HG03520 (cell line): ENCODE results near the gene ZNF674.

Experiments used
- ATAC-seq: cut with Tn5 transposase; IDR thresholded peaks from one replicate; pipeline ENCODE4 v1.9.1; 2021; ENCODE audit warnings: mild to moderate bottlenecking, moderate library complexity; ENCODE audit not compliant: unreplicated experiment

ZNF674 gene

GRCh38 chrX:46545111-46546005, at the start of gene ZNF674:
TSS of gene ZNF674 (minus strand) at chrX:46545421. CDS start at chrX:46542087, 3,334 bp downstream.
- peak; percentile 87 for ATAC-seq

DNA sequence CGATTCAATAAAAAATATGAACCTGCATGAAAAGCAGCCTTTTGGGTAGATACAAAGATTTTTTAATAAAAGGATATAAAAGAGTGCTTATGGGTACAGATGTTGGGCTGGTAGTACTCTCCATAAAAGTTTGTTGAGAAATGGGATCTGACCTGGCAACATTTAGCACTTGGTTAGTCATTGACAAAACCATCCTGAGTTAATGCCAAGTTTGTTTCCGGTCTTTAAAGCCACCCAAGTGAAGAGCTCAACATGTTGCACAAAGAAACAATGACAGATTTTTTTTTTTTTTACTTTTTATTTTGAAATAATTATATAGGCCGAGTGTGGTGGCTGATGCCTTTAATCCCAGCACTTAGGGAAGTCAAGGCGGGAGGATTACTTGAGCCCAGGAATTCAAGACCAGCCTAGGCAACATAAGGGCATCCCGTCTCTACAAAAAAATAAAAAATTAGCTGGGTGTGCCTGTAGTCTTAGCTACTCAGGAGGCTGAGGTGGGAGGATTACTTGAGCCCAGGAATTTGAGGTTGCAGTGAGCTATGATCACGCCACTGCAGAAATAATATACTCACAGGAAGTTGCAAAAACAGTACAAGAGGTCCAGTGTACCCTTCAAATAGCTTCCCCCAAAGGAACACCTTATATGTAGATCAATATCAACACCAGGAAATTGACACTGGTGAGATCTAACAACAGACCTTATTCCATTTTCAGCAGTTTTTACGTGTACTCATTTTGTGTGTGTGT, 44.9 kb upstream of the ZNF674 start:
- ATAC-seq, result no peak

GRCh38 chrX:46588263-46588662, 43.0 kb upstream of the ZNF674 start:
- no peak for ATAC-seq

DNA sequence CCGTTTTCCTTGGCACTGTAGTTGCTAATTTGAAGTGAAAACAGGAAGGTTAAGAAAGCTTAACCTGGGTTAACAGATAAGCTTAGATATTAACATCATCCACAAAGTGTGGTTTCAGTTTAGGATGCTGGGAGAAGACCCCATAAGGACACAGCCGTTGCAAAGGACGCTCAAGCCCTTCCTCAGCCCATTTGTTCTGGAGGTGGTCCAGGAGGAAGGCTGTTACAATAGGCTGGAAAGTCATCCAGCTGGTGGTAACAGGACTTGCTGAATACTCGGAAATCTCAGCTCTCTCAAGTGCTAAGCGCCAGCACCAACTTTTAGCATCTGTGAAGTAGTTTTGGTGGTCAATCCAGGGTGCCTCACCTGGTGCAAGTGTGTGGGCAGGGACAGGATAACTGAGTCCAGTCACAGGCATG, 42.5 kb upstream of the ZNF674 start:
- no peak for ATAC-seq

- ATAC-seq, result peak; percentile 77
Measured at GRCh38 chrX:46587158-46587557, 41.9 kb upstream of the ZNF674 start.

DNA sequence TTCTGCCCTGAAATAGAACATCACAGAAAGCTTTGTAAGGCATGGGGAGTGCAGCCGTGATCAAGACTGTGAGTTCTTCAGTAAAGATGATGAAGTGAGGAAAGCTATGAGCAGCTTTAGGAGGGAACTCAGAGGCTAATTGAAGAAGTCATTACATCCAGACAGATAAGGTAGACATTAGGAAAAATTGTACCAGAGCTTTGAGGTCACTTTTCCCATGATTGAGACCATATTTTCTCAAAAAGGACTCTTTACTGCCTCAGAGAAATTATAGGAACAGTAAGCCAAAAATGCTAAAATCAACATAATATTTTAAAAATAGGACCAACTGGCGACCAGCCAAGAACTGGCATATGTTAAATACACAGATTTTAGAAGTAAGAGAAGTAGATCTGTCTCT, 39.5 kb upstream of the ZNF674 start:
- ATAC-seq, result no peak

DNA sequence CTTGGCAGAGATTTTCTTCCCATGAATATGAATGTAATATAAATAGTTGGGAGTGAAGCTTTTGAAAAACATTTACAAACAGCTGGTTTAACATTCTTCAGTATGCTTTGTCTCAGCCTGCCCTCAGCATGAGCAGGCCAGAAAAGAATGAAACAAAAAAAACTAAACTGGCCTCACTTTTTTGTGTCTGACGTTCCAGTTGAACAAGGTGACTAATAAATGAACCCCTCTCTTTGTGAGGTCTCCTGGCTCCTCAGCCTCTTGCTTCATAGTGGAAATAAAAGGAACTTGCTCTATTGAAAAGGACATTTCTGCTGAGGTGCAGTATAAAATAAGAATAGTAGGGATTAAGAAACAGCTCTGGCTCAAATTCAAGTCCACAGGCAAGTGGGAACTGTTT, 37.7 kb upstream of the ZNF674 start:
- no peak for ATAC-seq

GRCh38 chrX:46582325-46582724, 37.1 kb upstream of the ZNF674 start:
- no peak for ATAC-seq

DNA sequence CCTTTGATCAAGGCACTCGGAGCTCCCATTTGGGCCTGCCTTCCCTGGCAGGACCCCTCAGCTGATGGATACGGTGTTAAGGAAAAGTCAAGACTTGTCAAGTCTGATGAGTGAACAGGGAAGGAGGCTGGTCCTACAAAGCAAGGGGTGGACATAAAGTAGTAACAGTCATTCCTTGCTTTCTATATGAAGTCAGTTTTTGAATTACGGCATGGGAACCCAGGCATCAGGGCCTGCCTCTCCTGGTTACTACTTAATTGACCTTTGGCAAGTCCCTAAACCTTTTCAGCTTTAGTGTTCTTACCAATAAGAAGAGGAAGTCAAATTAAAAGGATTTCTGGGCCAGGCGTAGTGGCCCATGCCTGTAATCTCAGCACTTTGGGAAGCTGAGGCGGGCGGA, 35.4 kb upstream of the ZNF674 start:
- ATAC-seq, result no peak

GRCh38 chrX:46579250-46579649, 34.0 kb upstream of the ZNF674 start:
- ATAC-seq, result no peak

DNA sequence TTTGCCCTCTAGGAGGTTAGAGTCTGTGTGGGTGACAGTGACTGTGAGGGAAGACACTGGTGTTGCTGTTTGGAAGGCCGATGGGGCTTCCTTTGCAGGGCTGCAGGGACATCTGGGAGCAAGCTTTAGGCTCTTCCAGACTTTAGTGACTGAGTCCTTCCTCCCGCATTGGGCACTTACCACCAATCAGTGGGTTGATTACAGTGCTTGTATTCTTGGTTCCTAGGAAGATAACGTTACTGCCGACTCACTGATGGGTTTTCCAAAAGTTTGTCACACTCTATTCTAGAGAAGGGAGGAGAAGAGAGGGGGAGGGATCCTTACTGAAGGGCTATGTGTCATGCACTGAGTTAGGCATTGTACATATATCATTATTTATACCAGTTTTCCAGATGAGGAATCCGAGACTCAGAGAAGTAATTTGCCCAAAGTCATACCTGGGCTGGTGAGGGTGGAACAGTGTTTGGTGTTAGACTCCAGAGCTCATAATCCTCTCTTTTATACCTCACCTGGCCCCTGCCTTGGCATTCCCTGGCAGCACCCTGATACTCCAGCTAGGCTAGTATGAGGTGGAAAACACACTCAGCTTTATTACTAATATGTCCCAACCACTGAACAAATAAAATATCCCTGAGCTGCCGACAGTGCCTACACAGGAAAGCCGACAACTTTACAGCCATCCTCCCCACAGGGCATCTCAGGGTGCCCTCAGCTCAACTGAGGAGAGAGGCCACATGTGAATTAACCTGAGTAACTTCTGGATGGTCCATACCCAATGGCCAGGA, 32.2 kb upstream of the ZNF674 start:
- no peak for ATAC-seq

GRCh38 chrX:46576458-46576857, 31.2 kb upstream of the ZNF674 start:
- ATAC-seq, result no peak

DNA sequence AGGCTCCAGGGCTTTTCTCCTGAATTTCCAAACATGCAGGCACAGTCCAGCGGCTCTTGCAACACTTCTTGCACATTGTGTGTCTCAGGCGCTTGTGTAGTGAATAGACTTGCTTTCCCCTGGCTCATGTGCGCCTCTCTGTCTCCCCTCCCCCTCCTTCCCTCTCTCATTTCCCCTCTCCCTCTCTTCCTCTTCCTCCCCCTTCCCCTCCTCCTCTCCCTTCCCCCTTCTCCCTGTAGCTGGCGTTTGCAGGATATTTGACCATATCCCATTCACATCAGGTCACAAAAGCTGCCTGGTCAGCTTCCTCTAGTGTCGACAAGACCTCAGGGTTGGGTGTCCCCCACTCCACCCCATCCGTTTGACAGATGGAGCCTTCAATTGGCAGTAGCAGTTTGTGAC, 30.8 kb upstream of the ZNF674 start:
- no peak for ATAC-seq

- no peak for ATAC-seq
Measured at GRCh38 chrX:46575586-46575985, 30.4 kb upstream of the ZNF674 start.

DNA sequence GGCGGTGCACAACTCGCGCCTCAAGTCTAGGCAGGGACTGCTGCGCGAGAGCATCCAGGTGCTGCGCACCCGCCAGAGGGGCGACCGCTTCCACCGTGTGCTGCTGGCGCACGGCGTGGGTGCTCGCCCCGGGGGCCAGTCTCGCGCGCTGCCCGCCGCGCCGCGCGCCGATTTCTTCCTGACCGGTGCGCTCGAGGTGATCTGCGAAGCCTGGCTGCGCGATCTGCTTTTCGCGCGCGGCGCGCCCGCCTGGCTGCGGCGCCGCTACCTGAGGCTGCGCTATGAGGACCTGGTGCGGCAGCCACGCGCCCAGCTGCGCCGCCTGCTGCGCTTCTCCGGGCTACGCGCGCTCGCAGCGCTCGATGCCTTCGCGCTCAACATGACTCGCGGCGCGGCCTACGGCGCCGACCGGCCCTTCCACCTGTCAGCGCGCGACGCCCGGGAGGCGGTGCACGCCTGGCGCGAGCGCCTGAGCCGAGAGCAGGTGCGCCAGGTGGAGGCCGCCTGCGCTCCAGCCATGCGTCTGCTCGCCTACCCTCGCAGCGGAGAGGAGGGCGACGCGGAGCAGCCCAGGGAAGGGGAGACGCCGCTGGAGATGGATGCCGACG, 29.7 kb upstream of the ZNF674 start:
- no peak for ATAC-seq

GRCh38 chrX:46573892-46574773, 28.9 kb upstream of the ZNF674 start:
- peak; percentile 15 for ATAC-seq

DNA sequence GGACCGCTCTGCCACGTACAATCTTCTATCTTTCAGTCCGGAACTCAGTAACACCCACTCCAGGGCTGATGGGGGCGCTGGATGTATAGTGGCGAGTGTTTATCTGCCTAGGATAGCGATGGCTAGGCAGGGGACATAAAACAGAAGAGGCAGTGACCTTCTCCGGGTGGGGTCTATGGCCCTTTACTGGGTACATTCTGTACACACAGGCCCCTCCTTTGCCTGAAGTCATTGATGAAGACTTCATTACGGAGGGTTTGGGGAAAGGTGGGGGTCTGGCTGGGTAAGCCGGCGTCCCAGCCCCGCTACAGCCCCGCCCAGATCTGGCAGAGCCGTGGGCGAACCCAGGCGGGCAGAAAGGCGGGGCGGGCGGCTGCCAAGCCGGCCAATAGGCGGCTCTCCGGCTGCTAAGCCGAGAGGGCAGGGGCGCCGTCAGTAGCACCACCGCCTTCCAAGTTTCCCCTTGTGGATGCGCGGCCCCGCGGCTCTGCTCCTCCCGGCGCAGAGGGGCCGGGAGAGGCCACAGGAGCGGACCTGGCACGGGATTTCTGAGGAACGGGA, 28.2 kb upstream of the ZNF674 start, which contains the start of gene CHST7:
Gene CHST7, plus strand, starts transcription at position 435 of the 561 bp plus-strand sequence. CDS start 167 bp downstream, outside the sequence.
- peak; percentile 32 for ATAC-seq

GRCh38 chrX:46572340-46572936, 27.2 kb upstream of the ZNF674 start:
- peak; percentile 42 for ATAC-seq
